SK-N-SH (cell line): ENCODE results near the gene CCL21. TPM values are rescaled to one million over a fixed set of nuclear protein-coding genes. Genes with fewer than 3 reads are reported as not detected.

Source experiments
- CTCF ChIA-PET: fragments of 300-600, 350-600 bp; formaldehyde crosslinking; extraction: SDS; loops from one replicate; lab custom pipeline; 2021; lab: Yijun Ruan, JAX
- POLR2A ChIA-PET: fragments of 350-600 bp; sonication (Branson Sonifier 250); formaldehyde crosslinking; extraction: SDS; loops from one replicate; lab custom pipeline; 2020; ENCODE audit warnings: antibody characterized with exemption, inconsistent platforms; lab: Yijun Ruan, JAX
- DNase-seq: peaks from one replicate; pipeline ENCODE4 v3.0.0; 2012
- H2AFZ ChIP-seq: fragments of 200-600 bp; sonication (generic); 2 replicates; pipeline ENCODE4 v1.8.1; 2016; ENCODE audit warnings: antibody characterized with exemption, mild to moderate bottlenecking, low read depth
- H3F3A ChIP-seq: fragments of 200-600 bp; sonication (generic); replicated peaks from 2 replicates; pipeline ENCODE3; 2016; ENCODE audit warnings: antibody characterized with exemption, mild to moderate bottlenecking; ENCODE audit not compliant: insufficient read depth
- H3K27ac ChIP-seq, 2 experiments: fragments of 200-500 bp in 1 of 2; fragments of 200-600 bp in 1 of 2; sonication (Bioruptor generic) in 1 of 2; sonication (generic), shearing (Covaris generic) in 1 of 2; 2 replicates each; pipeline versions ENCODE4 v1.5.1 to v1.6.1; 2014 to 2016; ENCODE audit warnings: low read depth in 2 of 2, inconsistent platforms in 1 of 2, low read length in 1 of 2, mild to moderate bottlenecking in 1 of 2, mixed read lengths in 1 of 2
- H3K27me3 ChIP-seq: fragments of 200-600 bp; sonication (generic), shearing (Covaris generic); 2 replicates; pipeline ENCODE4 v1.6.1; 2016; ENCODE audit warnings: mixed run types; ENCODE audit not compliant: insufficient read depth
- H3K36me3 ChIP-seq, 2 experiments: fragments of 200-500 bp in 1 of 2; fragments of 200-600 bp in 1 of 2; sonication (Bioruptor generic) in 1 of 2; sonication (generic) in 1 of 2; replicated peaks in 1 of 2; 2 replicates each; pipeline versions ENCODE3 to v1.5.1; 2014 to 2016; ENCODE audit warnings: low read length in 1 of 2, mild to moderate bottlenecking in 1 of 2; ENCODE audit not compliant: insufficient read depth in 2 of 2, control insufficient read depth in 1 of 2
- H3K4me1 ChIP-seq, 2 experiments: fragments of 200-500 bp in 1 of 2; fragments of 200-600 bp in 1 of 2; sonication (Bioruptor generic) in 1 of 2; sonication (generic), shearing (Covaris generic) in 1 of 2; 2 replicates each; pipeline versions ENCODE4 v1.5.1 to v1.6.1; 2014 to 2016; ENCODE audit warnings: low read depth in 1 of 2, low read length in 1 of 2, mixed run types in 1 of 2; ENCODE audit not compliant: insufficient read depth in 2 of 2, control insufficient read depth in 1 of 2
- H3K4me2 ChIP-seq: fragments of 200-600 bp; sonication (generic), shearing (Covaris generic); 2 replicates; pipeline ENCODE4 v1.6.1; 2017; ENCODE audit warnings: mixed run types
- H3K4me3 ChIP-seq, 2 experiments: fragments of 200-500 bp in 1 of 2; fragments of 200-600 bp in 1 of 2; sonication (Bioruptor generic) in 1 of 2; sonication (generic), shearing (Covaris generic) in 1 of 2; 2 replicates each; pipeline versions ENCODE4 v1.5.1 to v1.8.1; 2014 to 2016; ENCODE audit warnings: low read depth in 2 of 2, inconsistent platforms in 1 of 2, low read length in 1 of 2, mild to moderate bottlenecking in 1 of 2, mixed read lengths in 1 of 2, moderate library complexity in 1 of 2
- H3K79me2 ChIP-seq: fragments of 200-600 bp; sonication (generic); 2 replicates; pipeline ENCODE4 v1.8.1; 2017; ENCODE audit warnings: mild to moderate bottlenecking; ENCODE audit not compliant: insufficient read depth
- H3K9ac ChIP-seq: fragments of 200-600 bp; sonication (generic); 2 replicates; pipeline ENCODE4 v1.6.1; 2017; ENCODE audit warnings: mixed run types
- H3K9me2 ChIP-seq: fragments of 200-600 bp; sonication (generic); 2 replicates; pipeline ENCODE4 v1.6.1; 2017; ENCODE audit warnings: mixed run types
- H3K9me3 ChIP-seq: fragments of 200-600 bp; sonication (generic); 2 replicates; pipeline ENCODE4 v1.6.1; 2017; ENCODE audit warnings: mixed run types, mild to moderate bottlenecking, moderate library complexity
- H4K20me1 ChIP-seq: fragments of 200-600 bp; sonication (generic); 2 replicates; pipeline ENCODE4 v1.6.1; 2017; ENCODE audit warnings: mild to moderate bottlenecking, mixed run types; ENCODE audit not compliant: insufficient read depth
- CHD2 ChIP-seq: fragments of 150-350 bp; IDR thresholded peaks from 2 replicates; pipeline ENCODE4 v1.6.1; 2018; ENCODE audit warnings: low read length; ENCODE audit not compliant: partially characterized antibody
- ELF1 ChIP-seq: IDR thresholded peaks from 2 replicates; pipeline ENCODE4 v1.4.0; 2012
- FOSL2 ChIP-seq: IDR thresholded peaks from 2 replicates; pipeline ENCODE4 v1.4.0; 2012; ENCODE audit warnings: low read depth, mild to moderate bottlenecking, moderate library complexity, borderline replicate concordance
- FOXJ3 ChIP-seq: sonication (generic); formaldehyde crosslinking; IDR thresholded peaks from 2 replicates; pipeline ENCODE4 v1.5.1; 2020; ENCODE audit warnings: mild to moderate bottlenecking, missing genetic modification reagents
- FOXM1 ChIP-seq: IDR thresholded peaks from 2 replicates; pipeline ENCODE4 v1.4.0; 2012; ENCODE audit warnings: low read depth, mild to moderate bottlenecking
- JUND ChIP-seq: IDR thresholded peaks from 2 replicates; pipeline ENCODE4 v1.4.0; 2012
- MEF2A ChIP-seq: IDR thresholded peaks from 2 replicates; pipeline ENCODE4 v1.4.0; 2012; ENCODE audit warnings: low read depth, borderline replicate concordance
- MXI1 ChIP-seq: IDR thresholded peaks from 2 replicates; pipeline ENCODE4 v1.6.1; 2012; ENCODE audit warnings: mild to moderate bottlenecking, low read depth, low read length, improper control_type of control experiment
- RCOR1 ChIP-seq: fragments of 150-350 bp; IDR thresholded peaks from 2 replicates; pipeline ENCODE4 v1.6.1; 2017; ENCODE audit warnings: antibody characterized with exemption, low read length
- RXRA ChIP-seq: IDR thresholded peaks from 2 replicates; pipeline ENCODE4 v1.4.0; 2012; ENCODE audit warnings: low read depth, mild to moderate bottlenecking, borderline replicate concordance
- SMC3 ChIP-seq: IDR thresholded peaks from 2 replicates; pipeline ENCODE4 v1.6.1; 2012; ENCODE audit warnings: low read depth, low read length, improper control_type of control experiment
- TCF12 ChIP-seq: IDR thresholded peaks from 2 replicates; pipeline ENCODE4 v1.4.0; 2012
- whole genome bisulfite sequencing: methylation state at CpG from one replicate; pipeline ENCODE4 v1.1.6; 2017; ENCODE audit warnings: low lambda C conversion rate; 5-methylcytosine and 5-hydroxymethylcytosine counted together
- polyA plus RNA-seq, 3 experiments: library from polyadenylated mRNA; depleted of rRNA; stranded (reverse); fragments of >200 nt; gene quantifications; 2 replicates each; pipeline ENCODE4 v1.2.3, GENCODE V29; 2012
- TF ChIP-seq, protein P1 (sequence below): IDR thresholded peaks from 2 replicates; pipeline ENCODE4 v1.4.0; 2012; ENCODE audit warnings: low read depth, borderline replicate concordance
- TF ChIP-seq, protein P2 (sequence below): fragments of 200-600 bp; sonication (generic); IDR thresholded peaks from 2 replicates; pipeline ENCODE4 v1.6.1; 2017; ENCODE audit warnings: antibody characterized with exemption, mild to moderate bottlenecking, moderate library complexity
- TF ChIP-seq, protein P3 (sequence below): fragments of 150-350 bp; IDR thresholded peaks from 2 replicates; pipeline ENCODE4 v1.6.1; 2017; ENCODE audit warnings: antibody characterized with exemption, low read length, low read depth, borderline replicate concordance
- TF ChIP-seq, protein P4 (sequence below): IDR thresholded peaks from 2 replicates; pipeline ENCODE4 v1.4.0; 2012; ENCODE audit warnings: low read depth
- TF ChIP-seq, protein P5 (sequence below): IDR thresholded peaks from 2 replicates; pipeline ENCODE4; 2012

CCL21 gene
- polyA plus RNA-seq, 1 of the 3 experiments (the other 2 are of a cell fraction), result not detected

DNA sequence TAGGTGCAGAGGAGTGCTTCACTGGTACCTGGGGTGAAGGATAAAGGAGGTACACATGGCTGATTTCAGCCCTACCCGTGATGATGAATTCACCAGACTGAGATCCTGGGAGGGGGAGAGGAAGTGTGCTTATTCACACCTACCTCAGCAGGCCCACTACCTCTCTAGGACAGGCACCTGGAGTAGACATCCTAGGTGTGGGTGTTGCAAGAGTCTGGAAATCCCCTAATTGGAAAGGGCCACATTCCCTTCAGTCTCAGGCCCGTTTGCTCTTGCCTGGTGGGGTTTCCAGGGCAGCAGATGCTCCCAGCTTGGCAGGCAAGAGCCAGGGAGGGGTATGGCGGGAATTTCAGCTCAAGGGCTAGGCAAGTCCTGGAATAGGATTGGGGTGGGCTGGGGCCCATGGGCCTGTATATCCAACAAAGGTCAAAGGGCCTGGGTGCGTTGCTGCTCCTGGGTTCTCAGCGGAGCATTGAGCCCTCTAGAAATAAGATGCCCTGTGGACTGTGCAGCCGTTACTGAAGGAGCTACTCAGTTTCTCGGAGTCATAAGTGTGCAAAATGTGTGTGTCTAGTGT lies 5.8 kb upstream of the CCL21 start:
- no peak overlapping the region for H2AFZ ChIP-seq
- H3K9me3 ChIP-seq, result no peaks in the 10 kb centered on the region
- POLR2A ChIA-PET, result no interaction called here
- 51% methylated on average over 7 of the region's 7 CpGs for WGBS
- no peaks in the 10 kb centered on the region for H3K79me2 ChIP-seq
- no peaks in the 10 kb centered on the region for H3K36me3 ChIP-seq
- no peak overlapping the region for H3K4me2 ChIP-seq
- no peaks in the 10 kb centered on the region for H4K20me1 ChIP-seq
- no peaks in the 10 kb centered on the region for H3K9me2 ChIP-seq
- no peak overlapping the region for H3K4me3 ChIP-seq
- H3K9ac ChIP-seq, result no peak overlapping the region
- TF ChIP-seq ELF1, result no peak
- no peak for TF ChIP-seq FOXM1
- TF ChIP-seq, protein P1, sequence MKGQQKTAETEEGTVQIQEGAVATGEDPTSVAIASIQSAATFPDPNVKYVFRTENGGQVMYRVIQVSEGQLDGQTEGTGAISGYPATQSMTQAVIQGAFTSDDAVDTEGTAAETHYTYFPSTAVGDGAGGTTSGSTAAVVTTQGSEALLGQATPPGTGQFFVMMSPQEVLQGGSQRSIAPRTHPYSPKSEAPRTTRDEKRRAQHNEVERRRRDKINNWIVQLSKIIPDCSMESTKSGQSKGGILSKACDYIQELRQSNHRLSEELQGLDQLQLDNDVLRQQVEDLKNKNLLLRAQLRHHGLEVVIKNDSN, result no peak
- TF ChIP-seq TCF12, result no peak
- TF ChIP-seq RCOR1, result no peak
- TF ChIP-seq JUND, result no peak
- no peak for TF ChIP-seq MXI1
- no peaks in the 10 kb centered on the region for H3F3A ChIP-seq
- CTCF ChIA-PET, result interaction anchor here (1.0 to 6.1 kb wide), 3 partner anchors 11 to 82 kb away, joined by 3 to 42 read pairs (median 4); no protein-coding TSS in a partner anchor
- no peak overlapping the region for H3K27ac ChIP-seq
- H3K4me1 ChIP-seq, result no peaks in the 10 kb centered on the region
- H3K27me3 ChIP-seq, result no peaks in the 10 kb centered on the region; the same call in 1 of the 2 replicates
- no peak for DNase-seq

DNA sequence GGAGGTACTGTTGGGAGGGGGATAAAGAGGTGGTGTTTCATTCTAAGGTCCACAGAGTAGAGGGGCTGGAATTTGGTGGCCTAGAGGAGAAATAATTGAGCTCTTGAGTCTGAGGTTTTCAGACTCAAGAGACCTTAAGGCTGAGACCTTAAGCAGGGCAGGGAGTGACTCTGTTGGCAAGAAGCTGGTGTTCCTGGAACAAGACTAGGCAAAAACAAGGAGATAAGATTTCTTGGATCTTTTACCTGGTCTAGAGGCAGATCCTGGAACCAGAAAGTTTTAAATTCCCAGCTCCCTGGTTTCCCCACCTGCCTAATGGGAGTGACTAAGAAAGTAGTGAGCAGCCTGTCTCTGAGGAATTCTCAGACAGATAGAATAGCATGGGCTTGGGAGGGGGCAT lies 4.1 kb upstream of the CCL21 start:
- no peaks in the 10 kb centered on the region for H3F3A ChIP-seq
- no peak overlapping the region for H3K4me2 ChIP-seq
- no peaks in the 10 kb centered on the region; the same call in 1 of the 2 replicates for H3K27me3 ChIP-seq
- POLR2A ChIA-PET, result no interaction called here
- H3K9ac ChIP-seq, result no peak overlapping the region
- TF ChIP-seq, protein P1, result no peak
- TF ChIP-seq SMC3 (no peak), MEF2A (no peak), ELF1 (no peak), CHD2 (no peak), TCF12 (no peak), RXRA (no peak), FOXM1 (no peak), JUND (no peak), FOSL2 (no peak), FOXJ3 (CRISPR knock-in tag) (no peak)
- TF ChIP-seq, protein P2, sequence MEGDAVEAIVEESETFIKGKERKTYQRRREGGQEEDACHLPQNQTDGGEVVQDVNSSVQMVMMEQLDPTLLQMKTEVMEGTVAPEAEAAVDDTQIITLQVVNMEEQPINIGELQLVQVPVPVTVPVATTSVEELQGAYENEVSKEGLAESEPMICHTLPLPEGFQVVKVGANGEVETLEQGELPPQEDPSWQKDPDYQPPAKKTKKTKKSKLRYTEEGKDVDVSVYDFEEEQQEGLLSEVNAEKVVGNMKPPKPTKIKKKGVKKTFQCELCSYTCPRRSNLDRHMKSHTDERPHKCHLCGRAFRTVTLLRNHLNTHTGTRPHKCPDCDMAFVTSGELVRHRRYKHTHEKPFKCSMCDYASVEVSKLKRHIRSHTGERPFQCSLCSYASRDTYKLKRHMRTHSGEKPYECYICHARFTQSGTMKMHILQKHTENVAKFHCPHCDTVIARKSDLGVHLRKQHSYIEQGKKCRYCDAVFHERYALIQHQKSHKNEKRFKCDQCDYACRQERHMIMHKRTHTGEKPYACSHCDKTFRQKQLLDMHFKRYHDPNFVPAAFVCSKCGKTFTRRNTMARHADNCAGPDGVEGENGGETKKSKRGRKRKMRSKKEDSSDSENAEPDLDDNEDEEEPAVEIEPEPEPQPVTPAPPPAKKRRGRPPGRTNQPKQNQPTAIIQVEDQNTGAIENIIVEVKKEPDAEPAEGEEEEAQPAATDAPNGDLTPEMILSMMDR, result no peak
- TF ChIP-seq, protein P3, sequence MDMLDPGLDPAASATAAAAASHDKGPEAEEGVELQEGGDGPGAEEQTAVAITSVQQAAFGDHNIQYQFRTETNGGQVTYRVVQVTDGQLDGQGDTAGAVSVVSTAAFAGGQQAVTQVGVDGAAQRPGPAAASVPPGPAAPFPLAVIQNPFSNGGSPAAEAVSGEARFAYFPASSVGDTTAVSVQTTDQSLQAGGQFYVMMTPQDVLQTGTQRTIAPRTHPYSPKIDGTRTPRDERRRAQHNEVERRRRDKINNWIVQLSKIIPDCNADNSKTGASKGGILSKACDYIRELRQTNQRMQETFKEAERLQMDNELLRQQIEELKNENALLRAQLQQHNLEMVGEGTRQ, result no peak
- TF ChIP-seq, protein P4, sequence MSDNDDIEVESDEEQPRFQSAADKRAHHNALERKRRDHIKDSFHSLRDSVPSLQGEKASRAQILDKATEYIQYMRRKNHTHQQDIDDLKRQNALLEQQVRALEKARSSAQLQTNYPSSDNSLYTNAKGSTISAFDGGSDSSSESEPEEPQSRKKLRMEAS, result no peak
- TF ChIP-seq, protein P5, sequence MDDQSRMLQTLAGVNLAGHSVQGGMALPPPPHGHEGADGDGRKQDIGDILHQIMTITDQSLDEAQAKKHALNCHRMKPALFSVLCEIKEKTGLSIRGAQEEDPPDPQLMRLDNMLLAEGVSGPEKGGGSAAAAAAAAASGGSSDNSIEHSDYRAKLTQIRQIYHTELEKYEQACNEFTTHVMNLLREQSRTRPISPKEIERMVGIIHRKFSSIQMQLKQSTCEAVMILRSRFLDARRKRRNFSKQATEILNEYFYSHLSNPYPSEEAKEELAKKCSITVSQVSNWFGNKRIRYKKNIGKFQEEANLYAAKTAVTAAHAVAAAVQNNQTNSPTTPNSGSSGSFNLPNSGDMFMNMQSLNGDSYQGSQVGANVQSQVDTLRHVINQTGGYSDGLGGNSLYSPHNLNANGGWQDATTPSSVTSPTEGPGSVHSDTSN, result no peak
- no peak overlapping the region for H3K27ac ChIP-seq
- no peaks in the 10 kb centered on the region for H3K36me3 ChIP-seq
- CTCF ChIA-PET, result interaction anchor here (6.1 kb wide), 1 partner anchor 11 kb away, joined by 42 read pairs; no protein-coding TSS in a partner anchor
- no peak overlapping the region for H3K4me3 ChIP-seq
- DNase-seq, result no peak
- no peaks in the 10 kb centered on the region for H3K79me2 ChIP-seq
- H3K4me1 ChIP-seq, result peaks cover 0 to 4% of the 10 kb centered on the region in 2 experiments; a peak in 1 of 4 replicates
- H2AFZ ChIP-seq, result no peak overlapping the region
- H3K9me3 ChIP-seq, result no peaks in the 10 kb centered on the region
- no peaks in the 10 kb centered on the region for H4K20me1 ChIP-seq
- H3K9me2 ChIP-seq, result no peaks in the 10 kb centered on the region
